ENCODE results near the gene OR2A5.

GRCh38 chr7:144023171-144023827 lies 25.4 kb upstream of the OR2A5 start:
- TF ChIP-seq CTCF (IDR thresholded peaks at IDR 0.05) (no peak), POLR2A (IDR thresholded peaks at IDR 0.05) (no peak)

Measured in testis (tissue), 2 donors.